GM15510 (cell line): Measurements from ENCODE around the gene MEIS1.

Source experiments
- POLR2A ChIP-seq: IDR thresholded peaks from 3 replicates; pipeline ENCODE4 v1.6.1; 2011; ENCODE audit warnings: borderline replicate concordance; ENCODE audit not compliant: insufficient read length; ENCODE audit errors: extremely low read depth

MEIS1 gene

DNA sequence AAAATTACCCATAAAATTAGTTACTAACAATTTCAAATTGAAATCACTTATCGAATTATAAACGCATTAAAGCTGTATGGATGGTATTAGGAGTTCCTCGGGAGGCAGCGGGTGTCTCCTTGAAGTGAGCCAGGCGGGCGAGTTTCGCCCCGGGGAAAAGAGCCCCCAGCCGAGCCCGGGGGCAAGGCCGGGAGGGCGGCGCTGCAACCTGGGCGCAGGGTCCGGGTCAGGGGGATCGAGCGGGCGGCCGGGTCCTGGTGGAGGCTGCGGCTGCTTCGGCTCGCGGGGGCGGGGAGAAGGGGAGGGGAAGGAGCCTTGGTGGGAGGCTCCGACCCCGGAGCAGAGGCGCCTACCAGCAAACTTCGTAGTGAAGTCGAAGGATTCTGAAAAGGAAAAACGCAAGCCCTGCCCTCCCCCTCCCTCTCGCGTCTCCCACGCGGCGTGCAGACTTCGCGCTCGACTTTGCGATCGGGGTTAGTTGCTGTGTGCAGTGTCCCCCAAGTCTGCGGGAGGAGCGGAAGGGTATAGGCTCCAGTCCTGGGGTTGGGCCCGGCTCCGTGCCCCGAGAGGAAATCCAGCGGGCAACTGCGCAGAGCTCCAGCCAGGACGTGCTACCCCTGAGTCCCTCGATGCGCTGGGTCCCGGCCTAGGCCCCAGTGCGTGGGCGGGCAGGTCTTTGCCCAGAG is 140.8 kb downstream of the MEIS1 start:
- TF ChIP-seq POLR2A: no peak

GRCh38 chr2:66576311-66576560 is 141.3 kb downstream of the MEIS1 start:
- no peak for TF ChIP-seq POLR2A

GRCh38 chr2:66576561-66577320 is 141.8 kb downstream of the MEIS1 start:
- no peak for TF ChIP-seq POLR2A

DNA sequence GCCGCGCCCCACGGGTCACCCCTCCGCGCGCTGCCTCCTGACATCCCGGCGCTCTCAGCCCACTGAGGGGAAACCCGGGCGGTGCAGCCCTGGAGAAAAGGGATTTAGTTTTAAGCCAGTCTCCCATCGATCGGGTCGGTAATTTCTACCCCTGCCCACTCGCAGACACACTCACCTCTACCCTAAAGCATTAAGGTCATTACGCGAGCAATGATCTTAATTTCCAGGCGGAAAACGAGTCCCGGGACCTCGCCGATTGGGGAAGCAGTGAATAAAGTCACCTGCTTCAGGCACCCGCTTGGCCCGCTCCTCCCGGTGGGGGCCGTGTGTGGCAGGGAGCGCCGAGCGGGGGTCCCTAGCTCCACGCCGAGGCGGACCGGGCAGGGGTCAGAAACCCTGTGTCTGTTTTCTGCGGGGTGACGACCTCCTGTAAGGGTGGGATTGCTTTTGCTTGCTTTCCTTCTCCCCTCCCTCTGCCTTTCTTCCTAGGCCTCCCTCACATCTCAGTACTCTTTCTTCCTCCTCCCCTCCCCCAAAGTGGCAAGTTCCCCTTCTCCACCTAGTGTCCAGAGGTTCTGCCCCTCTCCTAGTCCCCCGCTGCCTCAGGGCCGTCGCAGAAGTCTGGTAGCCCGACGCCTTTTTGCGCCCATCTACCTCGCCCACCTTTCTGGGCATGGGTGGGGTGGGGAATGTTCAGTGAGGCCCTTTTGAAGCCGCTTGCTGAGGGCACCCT is 142.6 kb downstream of the MEIS1 start:
- TF ChIP-seq POLR2A: no peak

- no peak for TF ChIP-seq POLR2A
Measured at GRCh38 chr2:66578054-66578686, 143.2 kb downstream of the MEIS1 start.

DNA sequence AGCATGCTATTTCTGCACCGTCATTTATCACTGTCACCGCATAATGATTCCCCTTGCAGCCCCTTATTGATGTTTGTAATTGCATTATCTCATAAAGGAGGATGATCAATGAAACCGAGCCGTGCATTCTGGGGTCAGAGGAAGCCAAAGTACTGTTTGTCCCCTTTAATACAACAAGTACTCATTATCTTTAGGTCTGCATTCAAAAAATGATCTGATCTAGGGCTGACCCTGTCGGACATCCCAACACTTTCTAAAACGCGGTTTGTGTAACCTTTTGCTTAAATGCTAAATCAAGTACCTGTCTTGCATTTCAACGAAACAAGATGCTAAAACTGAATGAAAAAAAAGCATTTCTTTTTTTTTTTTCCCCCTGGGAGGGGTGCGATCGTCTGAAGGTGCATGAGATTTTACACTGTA is 143.8 kb downstream of the MEIS1 start:
- no peak for TF ChIP-seq POLR2A

DNA sequence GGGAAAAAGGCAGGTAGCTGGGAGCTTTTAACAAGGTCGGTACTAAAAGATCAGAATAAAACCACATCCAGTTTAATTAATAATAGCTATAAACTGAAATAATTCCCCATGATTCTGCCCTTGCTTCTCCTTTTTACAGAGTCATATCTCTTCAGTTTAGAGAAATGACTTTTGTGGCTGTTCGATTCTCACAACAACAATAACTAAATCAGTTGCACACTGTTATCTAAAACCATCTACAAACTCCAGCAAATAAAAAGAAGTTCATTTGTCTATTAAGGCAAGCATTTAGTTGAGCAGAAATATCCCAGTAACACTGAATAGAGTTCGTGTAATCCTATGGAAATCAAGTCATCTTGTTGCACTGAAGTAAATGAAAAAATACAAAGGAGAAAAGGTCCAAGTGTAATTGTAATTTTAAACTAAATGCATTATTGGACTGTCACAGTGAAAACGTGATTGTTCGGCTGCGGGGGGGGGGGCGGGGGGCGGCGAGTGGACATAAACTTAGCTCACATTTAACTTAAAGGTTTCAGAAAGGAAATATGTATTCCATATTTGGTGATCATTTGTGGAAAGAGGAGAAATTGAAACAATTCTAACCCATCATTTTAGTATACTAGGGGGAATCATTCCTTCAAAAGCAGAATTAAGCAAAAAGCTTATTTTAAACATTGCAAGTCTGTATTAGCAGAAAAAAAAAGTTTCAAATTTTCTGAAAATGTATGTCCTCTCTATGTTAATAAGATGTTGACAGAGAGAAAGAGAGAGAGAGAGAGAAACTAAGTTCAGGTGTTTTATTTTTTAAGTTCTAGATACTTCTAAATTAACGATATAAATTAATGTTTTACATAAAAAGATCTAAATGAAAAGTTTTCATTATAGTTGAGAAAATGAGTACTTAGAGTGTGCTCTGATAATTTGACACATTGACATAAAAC is 144.5 kb downstream of the MEIS1 start:
- TF ChIP-seq POLR2A: no peak

DNA sequence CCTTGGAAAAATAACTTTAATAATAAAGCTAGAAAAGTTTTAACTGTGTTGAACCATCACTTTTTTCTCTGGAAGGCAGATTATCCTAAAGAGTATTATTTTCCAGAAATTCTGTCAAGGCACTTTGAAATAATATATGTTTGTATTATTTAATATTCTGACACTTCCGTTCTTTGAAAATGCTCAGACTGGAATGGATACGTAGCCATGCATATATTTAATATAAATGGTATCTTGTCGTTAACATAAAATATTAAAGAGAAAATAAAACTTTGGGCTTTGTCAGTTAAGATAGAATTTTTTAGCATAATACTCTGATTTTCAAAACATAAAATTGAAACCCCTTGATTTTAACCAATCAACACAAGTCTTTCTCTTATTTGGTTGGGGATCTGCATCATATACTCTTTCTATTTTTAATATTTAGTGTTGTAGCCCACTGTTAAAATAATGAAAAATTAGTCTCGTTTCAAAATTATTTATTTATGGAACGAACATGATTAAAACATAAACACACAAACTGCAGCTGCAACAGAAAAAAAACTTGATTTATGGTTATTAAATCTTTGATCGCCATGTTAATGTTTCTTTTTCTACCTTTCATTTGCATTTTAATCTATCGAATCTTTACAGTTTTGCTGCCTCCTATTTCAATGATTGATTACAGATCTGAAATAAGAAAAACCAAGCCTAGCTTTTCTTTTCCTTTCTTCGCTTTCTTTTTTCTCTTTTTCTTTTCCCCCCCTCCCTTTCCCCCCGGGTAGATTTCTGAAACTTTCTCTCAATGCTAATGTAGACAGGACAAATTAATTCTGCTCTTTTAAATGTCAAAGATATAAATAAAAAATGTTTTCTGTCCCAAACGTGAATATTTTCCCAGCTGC is 145.5 kb downstream of the MEIS1 start:
- TF ChIP-seq POLR2A: no peak

- no peak for TF ChIP-seq POLR2A
Measured at GRCh38 chr2:66581339-66582103, 146.6 kb downstream of the MEIS1 start.

DNA sequence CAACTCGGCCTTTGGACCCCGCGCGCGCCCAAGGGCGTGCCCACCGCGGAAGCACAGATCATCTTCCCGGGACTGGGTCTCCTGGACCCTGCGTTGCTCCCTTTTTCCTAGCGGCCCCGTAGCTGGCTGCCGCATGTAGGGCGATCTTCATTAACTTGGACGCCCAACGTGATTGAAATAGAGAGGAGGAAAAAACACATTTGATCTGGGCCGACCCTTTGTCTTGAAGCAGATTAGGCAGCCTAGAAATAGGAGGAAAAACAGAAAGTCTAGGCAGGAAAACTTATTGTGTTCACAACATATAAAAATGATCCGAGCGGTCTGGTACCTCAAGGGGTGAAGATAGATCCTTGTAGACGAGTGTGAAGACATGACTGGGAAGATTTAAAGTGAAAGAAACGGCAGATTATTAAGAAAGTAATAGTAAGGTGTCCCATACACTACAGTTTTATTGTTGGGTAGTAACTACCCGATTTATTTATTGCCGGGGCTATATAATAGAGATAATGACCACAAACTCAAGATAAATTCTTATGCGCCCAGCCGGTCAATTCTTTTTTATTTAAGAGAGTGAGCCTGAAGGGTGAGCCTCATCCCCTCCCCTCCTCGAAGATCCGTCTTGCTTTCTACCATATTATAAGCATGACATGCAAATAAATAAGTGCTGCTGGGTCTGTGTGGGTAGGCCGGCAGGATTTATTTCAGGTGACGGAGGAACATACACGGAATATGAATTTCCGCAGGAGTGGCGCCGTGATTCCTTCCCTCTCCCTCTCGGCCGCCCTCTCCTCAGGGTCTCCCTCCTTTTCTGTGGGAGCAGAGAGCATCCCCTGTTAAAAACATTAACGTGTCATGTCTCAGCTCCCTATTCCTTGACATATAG is 147.4 kb downstream of the MEIS1 start:
- TF ChIP-seq POLR2A: no peak

DNA sequence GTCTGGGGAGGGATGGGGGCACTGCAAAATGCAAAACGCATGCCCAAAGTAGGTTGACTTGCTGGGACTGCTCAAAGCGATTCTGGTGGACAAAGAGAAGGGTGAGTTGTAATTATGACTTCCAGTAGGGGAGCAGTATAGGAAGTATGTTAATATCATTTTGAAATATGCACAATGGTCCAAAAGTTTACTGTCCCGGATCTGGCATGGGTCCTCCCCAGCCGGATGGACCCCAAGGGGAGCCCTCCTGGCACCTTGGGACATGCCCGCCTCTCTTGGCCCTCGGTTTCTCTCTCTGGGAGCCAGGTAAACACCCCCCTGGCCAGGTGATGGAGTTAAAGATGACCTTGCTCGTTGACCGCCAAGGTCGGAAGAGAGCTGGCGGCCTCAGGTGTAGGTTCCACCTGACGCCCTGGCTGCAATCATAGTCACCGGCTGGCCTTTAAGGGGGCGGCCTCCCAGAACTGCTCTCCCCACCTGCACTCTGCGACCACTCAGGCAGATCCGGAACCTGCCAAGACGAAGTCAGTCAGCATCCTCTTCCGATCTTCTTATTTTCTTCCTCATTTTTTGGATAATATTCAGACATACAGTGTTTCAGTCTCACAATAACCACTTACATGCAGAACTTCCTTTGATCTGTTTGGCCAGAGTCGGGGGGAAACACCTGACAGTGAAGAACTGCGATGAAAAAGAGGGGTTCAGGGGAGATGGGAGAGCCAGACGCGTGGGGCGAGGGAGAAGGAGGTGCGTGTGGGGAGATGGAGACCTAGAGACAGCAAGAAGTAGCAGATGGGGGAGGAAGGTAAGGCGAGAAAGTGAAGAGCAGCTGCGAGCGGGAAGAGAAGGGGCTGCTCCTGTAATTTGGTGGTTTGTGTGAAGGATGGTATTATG is 148.3 kb downstream of the MEIS1 start:
- TF ChIP-seq POLR2A: no peak

DNA sequence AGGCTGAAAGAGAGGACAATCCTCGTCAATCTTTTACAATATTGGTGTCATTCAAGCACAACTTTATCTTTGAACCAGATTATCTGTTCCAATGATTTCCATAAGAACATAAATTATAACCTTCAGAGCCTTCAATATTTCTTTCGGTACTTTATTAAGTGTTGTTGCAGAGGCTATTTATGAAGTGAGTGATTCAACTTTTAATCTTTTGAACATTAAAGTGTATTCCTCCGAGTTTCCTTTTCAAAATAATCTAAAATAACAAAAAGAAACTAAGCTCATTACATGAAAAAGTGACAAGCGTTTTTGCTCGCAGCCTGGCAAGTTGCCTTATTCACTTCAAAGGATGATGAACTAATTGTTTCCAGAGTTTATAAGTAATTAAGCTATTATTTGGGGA is 149.0 kb downstream of the MEIS1 start:
- no peak for TF ChIP-seq POLR2A
